ENCODE results near the gene ADAMTS14. TPM values are rescaled to one million over a fixed set of nuclear protein-coding genes. Genes with fewer than 3 reads are reported as not detected.
"Not testable (repeated sequence)": the region's sequence is repeated elsewhere in the genome, so short reads cannot be mapped to it uniquely, and the experiment has no call there.

Gene ADAMTS14
- total and polyA plus RNA-seq, 8 donors, result 2.4 to 10.0 (median 6.6) TPM

GRCh38 chr10:70626056-70626455 is 46.2 kb upstream of the ADAMTS14 start:
- Histone ChIP-seq H3K9me3 (peaks cover 0 to 9% of the 10 kb centered on the region in 2 donors), H3K27ac (no peak overlapping the region), H3K4me3 (no peak overlapping the region), H3K36me3 (no peaks in the 10 kb centered on the region), H3K27me3 (no peaks in the 10 kb centered on the region), H3K4me1 (no peaks in the 10 kb centered on the region)
- intact Hi-C loops (cut with DNase I), result no loop called here
- TF ChIP-seq CTCF (IDR thresholded peaks at IDR 0.05), result no peak
- ATAC-seq (no peak), DNase-seq (no peak)

- no peak for DNase-seq
- TF ChIP-seq CTCF (IDR thresholded peaks at IDR 0.05), result no peak
- H3K4me3 ChIP-seq, result no peak overlapping the region
- H3K4me1 ChIP-seq, result no peaks in the 10 kb centered on the region
- H3K27me3 ChIP-seq, result no peaks in the 10 kb centered on the region
- intact Hi-C loops (cut with DNase I), result no loop called here
- ATAC-seq, result no peak
- no peaks in the 10 kb centered on the region for H3K36me3 ChIP-seq
- peaks cover 0 to 9% of the 10 kb centered on the region in 2 donors for H3K9me3 ChIP-seq
- H3K27ac ChIP-seq, result no peak overlapping the region
Measured at GRCh38 chr10:70629338-70629737, 43.0 kb upstream of the ADAMTS14 start.

- DNase-seq; H3K4me3 ChIP-seq; H3K27ac ChIP-seq; H3K27me3 ChIP-seq; H3K9me3 ChIP-seq; H3K4me1 ChIP-seq; ATAC-seq; intact Hi-C loops (cut with DNase I); H3K36me3 ChIP-seq: not testable (repeated sequence)
Measured at GRCh38 chr10:70631735-70632134, 40.6 kb upstream of the ADAMTS14 start.

GRCh38 chr10:70634011-70634410 is 38.3 kb upstream of the ADAMTS14 start:
- intact Hi-C loops (cut with DNase I), result no loop called here
- DNase-seq (no peak), ATAC-seq (no peak)

GRCh38 chr10:70634515-70634914 is 37.8 kb upstream of the ADAMTS14 start:
- intact Hi-C loops (cut with DNase I); H3K27ac ChIP-seq; DNase-seq; H3K27me3 ChIP-seq; ATAC-seq; H3K4me1 ChIP-seq; H3K36me3 ChIP-seq; H3K9me3 ChIP-seq; H3K4me3 ChIP-seq: not testable (repeated sequence)

More at GRCh38 chr10:70634011-70634410, 38.3 kb upstream of the ADAMTS14 start:
- H3K27me3 ChIP-seq, result no peaks in the 10 kb centered on the region
- no peak overlapping the region for H3K4me3 ChIP-seq
- no peak for TF ChIP-seq CTCF (IDR thresholded peaks at IDR 0.05)
- H3K36me3 ChIP-seq, result no peaks in the 10 kb centered on the region
- H3K4me1 ChIP-seq, result no peaks in the 10 kb centered on the region
- H3K9me3 ChIP-seq, result peaks cover 0 to 9% of the 10 kb centered on the region in 2 donors
- H3K27ac ChIP-seq, result no peak overlapping the region

- H3K27me3 ChIP-seq; intact Hi-C loops (cut with DNase I); H3K4me3 ChIP-seq; H3K27ac ChIP-seq; H3K36me3 ChIP-seq; H3K9me3 ChIP-seq; DNase-seq; ATAC-seq; H3K4me1 ChIP-seq: not testable (repeated sequence)
Measured at GRCh38 chr10:70639640-70640383, 32.5 kb upstream of the ADAMTS14 start.

- intact Hi-C loops (cut with DNase I); H3K4me3 ChIP-seq; H3K4me1 ChIP-seq; H3K36me3 ChIP-seq; ATAC-seq; H3K9me3 ChIP-seq; H3K27me3 ChIP-seq; H3K27ac ChIP-seq; DNase-seq: not testable (repeated sequence)
Measured at GRCh38 chr10:70643272-70643671, 29.0 kb upstream of the ADAMTS14 start.

- H3K4me3 ChIP-seq; intact Hi-C loops (cut with DNase I); DNase-seq; H3K4me1 ChIP-seq; H3K27ac ChIP-seq; H3K36me3 ChIP-seq; H3K27me3 ChIP-seq; ATAC-seq: not testable (repeated sequence)
- peaks cover 0 to 14% of the 10 kb centered on the region in 2 donors for H3K9me3 ChIP-seq
Measured at GRCh38 chr10:70644959-70645358, 27.3 kb upstream of the ADAMTS14 start.
